HG03521 (cell line): ENCODE results near the gene BACH2.

Experiments used
- ATAC-seq: cut with Tn5 transposase; IDR thresholded peaks from one replicate; pipeline ENCODE4 v1.9.1; 2021; ENCODE audit warnings: mild to moderate bottlenecking, moderate library complexity; ENCODE audit not compliant: unreplicated experiment

Gene BACH2

DNA sequence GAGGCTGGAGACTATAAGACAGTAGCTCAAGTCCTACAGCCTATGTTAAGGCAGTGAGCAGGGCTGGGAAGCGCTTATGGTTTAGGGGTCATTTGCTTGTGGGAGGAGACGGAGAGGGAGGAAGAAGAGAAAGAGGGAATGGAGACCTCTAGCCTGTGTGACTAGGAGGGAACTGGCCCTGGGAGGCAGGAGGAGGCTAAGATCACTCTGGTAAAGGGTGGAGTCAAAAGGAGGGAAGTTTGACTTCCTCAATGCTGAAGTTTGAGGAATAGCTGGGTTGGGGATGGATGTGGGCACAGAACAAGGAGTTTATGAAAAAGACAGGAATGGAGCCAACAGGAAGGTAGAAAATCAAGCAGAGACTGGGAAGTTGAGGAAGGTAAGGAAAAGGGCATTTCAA is 6.4 kb upstream of the BACH2 start:
- no peak for ATAC-seq

DNA sequence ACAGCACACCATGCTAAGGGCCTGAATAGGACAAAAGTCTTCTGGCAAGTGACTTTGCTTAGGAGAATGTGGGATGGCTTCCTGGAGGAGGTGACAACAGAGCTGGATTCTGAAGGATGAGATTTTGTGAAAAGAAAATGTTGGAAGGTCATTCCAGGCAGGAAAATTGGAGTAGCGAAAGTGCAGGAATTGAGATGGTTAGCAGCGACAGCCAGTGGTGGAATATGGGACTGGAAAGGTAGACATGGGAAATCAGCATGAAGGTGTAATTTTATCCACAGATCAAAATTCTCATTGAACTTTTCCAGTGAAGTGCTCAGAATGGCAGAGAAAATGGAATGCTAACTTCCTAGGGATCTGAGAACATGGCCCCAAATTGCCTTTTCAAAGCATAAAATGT is 5.7 kb upstream of the BACH2 start:
- no peak for ATAC-seq

DNA sequence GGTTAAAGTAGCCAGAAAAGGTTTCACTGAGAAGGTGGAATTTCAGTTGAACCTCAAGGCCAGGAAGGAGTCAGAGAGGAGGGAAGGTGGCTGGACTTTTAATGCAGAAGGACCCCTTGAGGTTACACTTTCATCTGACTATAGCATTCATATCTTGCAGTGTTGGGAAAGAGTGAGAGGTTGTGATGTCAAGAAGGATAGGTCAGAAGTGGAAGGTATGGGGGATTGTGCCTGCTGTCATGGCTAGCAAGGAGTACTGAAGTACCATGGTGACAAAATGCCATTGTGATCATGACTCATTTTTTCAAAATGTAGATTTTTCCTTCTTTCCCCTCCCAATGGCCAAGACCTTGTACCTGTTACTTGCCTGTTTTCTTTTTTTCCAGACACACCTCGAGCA is 5.2 kb upstream of the BACH2 start:
- no peak for ATAC-seq

DNA sequence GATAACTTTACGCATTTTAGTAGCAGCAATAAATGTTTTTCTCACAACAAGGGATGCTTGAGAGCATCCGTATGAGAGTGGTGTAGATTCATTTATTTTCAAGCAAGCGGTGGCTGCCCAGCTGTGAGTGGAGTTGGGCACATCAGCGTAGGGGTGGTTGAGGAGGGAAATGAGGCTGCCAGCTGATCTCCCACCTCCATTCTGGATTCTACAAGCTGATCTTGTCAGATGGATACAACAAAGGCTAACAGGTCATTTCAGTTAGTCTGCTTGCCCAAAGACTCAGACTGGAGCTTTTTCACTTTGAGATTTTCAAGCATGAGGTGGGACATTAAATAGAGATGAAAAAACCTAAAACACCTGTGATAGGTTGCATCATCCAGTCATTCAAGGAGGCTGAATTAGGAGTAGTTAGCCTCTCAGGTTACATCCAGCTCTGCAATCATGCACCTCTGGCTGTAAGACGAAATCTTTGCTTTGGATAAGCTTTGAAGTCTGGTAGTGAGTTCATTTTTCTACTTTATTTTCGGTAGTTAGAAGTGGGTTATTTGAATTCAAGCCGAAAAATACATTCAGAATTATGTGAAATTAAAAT is 1.9 kb upstream of the BACH2 start:
- ATAC-seq: no peak

DNA sequence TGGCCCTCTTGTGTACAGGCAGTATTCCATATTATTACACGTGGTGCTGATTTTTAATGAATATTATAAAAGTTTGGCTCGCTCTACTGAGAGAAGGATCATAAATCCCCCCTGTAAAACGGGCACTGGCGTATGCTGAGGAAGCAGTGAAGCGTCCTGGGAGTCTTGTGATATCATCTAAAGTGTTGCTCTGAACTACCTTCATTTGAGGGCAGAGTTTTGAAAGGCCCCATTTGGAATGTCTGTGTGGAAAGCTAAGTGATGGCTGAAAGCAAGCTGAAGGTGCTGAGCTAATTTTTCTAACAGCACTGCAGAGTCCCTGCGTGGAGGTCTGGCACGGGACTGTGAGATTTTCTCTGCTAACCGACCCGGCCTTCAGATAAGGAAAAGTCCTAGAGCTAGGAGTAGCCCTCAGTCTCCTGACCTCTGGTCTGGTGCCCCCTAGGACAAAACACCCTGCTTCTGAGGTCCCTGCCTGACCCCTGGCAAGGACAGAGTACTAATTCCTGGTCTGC is 1.3 kb upstream of the BACH2 start:
- ATAC-seq: no peak

DNA sequence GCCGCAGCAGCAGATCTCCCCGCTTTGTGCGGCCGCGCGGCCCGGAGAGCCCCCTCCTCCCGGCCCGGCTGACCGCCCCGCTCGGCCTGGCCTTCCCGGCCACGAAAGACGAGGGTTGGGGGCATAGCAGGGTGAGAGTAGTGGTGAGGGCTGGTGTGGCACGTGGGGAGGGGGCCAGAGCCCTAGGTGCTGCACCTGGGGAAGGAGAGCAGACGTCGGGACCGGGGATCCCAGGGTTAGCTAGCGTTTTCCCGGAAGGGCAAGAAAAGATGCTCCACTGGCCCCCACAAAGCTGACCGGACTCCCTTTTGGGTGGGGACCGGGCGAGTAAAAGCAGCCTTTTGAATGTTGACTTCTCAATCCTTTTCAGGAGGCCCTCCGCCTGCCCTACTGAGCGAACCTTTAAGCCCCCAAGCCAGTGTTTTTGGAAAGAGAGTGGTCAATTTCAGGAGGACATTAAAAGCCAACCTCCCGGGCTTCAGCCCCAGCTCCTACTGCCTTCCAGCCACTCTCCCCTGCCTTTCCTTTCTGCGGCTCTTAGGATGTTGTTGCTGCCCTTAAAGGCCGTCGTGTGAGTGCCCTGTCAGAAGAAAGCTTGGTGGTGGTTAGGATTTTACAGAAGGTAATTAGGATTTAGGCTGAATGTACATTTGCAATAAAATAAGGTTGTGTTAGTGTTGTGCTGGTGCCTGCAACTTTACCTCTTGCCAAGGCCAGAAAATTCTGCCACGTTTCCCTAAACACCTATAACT is 648 bp upstream of the BACH2 start:
- ATAC-seq: no peak

DNA sequence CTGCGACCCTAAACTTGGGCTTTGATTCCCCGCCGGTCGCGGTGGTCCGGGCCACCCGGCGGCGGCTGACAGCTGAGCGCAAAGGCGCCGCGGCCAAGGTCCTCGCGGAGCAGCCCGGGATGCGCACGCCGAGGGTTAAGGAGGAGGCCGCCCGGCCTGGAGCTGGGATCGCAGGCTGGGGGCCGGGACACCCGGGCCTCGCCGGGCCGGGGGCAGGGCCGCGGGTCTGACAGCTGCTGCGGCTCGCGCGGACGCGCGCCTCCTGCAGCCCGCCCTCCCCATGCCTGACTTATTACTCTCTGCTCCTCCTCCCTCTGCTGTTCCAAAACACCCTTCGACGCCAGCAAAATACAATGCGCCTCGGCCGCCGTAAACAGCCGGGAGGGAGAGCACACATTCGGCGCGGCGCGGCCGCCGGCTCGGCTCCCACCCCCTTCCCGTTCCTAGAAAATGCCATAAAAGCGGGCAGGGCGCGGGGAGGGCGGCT is 746 bp downstream of the BACH2 start:
- ATAC-seq: peak; percentile 35

DNA sequence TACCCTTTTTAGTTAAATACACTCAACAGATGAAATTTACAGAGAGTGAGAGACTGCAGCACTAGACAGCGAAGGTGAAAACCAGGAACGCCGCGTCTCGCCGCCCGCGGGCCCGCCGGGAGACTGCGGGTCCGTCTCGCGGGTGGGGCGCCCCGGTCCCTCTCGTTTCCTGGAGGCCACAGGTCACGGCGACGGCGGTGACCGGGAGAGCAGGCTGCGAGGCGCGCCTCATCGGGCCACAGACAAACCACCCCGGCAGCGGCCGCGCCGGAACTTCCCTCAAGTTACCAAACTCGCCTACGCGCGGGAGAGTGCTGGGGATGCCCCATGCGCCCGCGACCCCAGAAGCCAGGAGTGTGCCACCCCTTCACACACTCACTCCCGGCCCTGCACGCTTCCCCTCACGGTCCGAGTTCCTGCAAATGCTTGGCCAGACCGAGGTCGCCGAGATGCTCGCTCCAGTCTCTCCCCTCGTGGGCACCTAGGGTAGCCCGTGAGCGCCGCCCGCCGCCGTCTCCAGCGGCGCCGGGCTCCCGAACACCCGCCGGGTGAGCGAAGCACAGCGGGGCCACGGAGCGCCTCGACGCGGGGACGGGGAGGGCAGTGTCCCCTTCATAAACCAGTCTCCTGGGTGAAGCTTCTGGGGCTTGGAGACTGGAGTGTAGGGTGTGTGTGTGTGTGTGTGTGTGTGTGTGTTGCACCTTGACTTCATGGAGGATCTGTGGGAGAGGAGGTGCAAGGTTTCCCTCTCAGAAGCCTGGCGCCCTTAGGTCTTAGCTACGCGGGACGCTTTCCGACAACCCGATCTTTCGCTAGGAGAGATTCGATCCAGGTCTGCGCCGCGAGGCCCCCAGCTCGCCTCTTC is 1.4 kb downstream of the BACH2 start:
- no peak for ATAC-seq

DNA sequence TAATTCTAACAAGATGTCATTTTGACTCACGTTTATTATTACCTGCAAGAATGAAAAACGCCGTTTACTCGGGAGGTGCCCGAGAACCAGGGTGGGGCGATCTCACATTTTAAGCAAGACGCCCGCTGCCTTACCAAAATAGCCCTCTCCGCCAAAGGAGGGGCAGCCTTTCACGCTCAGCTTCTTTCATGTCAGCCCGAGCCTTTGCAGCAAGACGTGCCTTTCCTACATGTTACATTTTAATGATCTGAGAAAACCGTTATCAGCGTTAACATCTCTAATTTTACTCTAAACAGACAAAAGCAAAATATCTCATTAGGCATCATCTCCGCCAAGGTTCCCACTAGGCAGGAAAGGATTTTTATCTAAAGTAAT is 2.0 kb downstream of the BACH2 start:
- ATAC-seq: no peak

DNA sequence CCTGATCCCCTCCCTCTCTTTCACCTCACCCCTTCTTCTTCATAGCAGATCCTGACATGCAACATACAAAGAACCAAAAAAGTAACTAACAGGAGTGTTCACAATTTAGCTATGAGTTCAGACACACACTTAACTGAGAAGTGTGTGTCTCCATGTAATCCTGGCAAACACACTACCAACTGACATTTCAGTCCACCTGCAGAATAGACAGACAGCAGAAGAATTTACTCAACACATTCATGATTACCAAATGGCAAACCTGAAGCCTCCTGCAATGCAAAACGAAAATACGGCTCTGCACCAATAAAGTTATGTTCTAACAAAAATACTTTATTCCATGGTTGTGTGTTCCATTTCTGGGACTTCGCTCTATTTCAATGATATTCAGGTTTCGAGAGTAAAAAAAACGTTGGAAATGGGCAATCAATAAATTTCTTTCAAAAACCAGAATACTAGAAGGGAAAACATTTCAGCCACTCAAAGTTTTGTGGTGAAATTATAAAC is 2.6 kb downstream of the BACH2 start:
- no peak for ATAC-seq

DNA sequence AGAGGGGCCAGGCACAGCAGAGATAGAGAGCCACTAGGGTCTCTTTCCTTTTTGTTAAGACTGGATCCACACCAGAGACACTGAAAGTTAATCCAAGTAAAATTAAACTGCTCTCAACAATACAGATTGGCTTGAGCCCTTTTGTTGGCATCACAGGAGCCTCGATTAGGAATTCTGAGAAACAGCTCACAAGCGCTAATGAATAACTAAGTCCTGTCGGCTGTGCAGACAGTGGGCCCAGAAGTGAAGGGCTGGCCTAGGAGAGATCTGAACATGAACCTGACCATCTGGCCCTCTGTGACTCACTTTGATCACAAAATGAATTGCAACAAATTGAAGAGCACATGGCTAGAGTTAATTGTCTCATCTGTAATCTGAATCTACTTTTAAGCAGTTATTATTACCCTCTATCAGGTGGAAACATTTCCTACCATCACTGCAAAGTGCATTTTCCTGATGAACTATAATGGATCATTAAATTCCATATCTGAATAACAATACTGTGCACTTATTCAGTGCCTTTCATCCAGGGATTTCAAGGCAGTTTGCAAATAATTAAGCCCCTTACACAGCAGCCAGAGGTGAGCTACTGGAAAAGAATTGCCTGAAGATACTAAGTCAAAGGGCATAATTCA is 3.2 kb downstream of the BACH2 start:
- no peak for ATAC-seq

DNA sequence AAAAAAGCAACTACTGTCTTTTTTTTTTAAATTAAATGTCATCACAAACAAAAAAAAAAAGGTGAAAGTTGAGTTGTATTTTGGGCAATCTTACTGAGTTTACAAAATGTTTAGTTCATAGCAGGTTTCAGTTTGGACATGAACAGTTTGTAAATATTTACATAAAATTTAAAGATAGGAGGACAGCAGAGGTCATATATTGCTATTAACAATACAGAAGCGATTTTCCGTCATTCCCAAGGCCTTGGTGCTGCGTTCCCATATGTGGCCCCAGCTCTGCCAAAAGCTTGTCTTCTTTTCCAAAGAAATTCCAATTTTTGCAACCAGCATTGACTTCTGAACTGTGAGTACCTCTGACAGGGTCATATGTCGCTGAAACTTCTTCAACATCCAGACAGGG is 5.1 kb downstream of the BACH2 start:
- no peak for ATAC-seq

DNA sequence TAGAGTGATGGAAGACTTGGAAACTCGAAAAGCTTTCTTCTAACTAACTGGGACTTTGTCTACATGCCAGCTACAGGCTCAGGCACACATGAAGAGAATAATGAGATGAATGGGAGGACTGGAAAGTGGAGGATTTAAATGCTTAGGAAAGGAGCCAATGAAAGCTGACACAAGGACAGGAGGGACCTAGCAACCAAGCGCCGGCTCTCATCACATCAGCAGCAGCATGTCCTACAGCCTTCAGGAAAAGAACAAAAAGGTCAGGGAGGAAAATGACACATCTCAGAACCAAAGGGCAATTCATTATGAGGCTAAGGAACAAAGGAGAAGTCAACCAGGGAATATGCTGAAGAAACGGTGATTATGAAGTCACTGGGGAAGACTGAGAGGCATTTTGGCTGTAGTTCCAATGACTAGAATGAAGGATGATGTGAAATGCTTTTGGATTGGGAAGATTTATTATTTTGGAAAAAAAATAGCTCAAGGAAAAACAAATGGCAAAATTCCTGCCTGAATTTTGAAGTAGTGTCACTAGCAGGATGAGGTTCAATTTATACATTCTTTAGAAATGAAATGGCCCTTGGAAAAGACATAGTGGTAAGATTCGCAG is 5.7 kb downstream of the BACH2 start:
- no peak for ATAC-seq

DNA sequence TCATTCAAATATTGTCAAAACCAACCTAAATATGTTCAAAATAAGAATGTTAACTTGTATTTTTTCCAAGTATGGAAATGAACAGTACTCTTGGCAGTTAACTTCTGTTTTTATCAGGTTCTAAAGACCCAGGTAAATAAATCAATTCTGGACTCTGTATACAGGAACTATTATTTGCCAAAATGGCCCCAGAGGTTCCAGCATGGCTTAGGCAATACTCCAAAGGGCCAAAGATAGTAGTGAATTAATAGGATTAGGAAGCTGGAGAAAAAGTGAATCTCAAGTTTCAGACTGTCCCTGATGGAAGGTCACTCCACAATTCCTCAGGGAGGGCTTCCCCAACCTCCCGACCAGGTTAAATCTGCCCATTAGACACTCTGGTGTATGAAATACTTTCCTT is 6.7 kb downstream of the BACH2 start:
- ATAC-seq: no peak

DNA sequence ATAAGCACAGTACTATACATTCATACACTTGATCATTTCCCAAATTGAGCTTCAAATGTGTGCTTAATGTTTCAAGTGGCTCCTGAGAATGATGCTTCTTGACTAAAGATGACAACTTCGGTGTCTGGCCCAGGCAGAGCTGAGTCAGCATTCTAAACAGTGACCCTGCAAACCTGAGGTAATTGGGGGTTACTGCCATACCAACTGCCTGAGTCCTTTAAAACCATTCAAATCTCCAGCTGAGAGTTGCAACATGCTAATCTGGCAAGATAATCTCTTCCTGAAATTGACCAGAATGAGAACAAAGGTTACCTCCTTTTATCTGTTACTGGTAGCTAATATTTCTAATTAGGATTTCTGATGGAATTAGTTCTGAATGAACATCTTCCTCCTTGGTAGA is 8.2 kb downstream of the BACH2 start:
- ATAC-seq: no peak

DNA sequence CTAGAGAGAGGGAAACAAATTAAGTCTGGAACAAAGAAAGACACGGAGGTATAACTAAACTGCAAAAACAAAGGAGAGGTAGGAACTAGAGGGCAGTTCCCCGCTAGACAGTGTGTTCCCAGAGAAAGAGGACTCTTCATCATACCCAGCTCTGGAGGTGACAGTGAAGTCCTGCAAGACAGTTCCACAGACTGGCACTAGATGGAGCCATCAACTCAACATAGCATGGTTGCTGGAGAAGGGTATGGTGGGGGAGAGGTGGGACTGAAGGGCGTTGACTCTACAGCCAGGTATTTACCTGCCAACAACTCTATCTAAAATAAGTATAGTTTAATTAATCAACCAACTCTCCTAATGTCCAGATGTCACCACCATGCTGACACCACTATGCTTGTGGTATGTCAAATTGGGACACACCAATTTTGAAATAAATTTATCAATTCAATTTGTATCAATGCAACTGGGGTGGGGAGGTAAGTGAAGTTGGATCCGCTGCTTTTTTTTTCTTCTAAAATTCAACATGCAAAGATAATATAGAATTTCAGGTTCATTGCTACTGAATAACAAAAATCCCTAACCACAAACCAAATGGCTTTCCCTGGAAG is 9.7 kb downstream of the BACH2 start:
- ATAC-seq: no peak

DNA sequence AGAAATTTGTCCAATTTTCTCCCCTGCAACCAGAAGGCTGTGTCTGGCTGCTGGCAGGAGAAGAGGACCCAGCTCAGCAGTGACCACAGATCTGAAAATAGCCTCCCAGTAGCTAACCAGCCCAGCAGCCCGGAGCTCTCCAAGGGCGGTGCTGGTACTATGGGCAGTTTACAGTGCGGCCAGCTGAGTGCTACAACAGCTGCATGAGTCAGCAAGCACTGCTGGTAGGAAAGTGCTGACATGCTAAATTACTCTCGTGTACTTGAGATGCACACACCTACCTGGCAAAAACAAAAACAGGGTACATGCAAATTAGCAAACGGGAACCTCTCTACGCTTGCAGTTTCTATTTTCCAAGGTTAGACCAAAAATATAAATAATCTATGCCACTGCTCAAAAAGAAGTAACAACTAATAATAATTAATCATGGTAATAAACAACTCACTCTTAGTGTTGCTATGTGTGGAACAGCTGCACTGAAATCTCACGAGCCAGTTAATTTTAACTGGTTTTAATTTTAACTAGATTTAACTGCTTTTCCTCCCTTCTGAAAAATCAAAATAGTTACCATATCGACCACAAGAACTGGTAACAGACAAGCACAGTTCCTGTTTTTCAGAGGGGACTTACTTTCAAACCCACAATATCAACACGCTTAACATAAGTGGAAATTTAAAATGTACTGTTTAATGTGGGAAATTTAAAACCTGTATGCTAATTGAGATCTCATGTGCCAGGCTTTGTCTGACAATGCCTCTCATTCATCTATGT is 10.8 kb downstream of the BACH2 start:
- ATAC-seq: peak; percentile 61

DNA sequence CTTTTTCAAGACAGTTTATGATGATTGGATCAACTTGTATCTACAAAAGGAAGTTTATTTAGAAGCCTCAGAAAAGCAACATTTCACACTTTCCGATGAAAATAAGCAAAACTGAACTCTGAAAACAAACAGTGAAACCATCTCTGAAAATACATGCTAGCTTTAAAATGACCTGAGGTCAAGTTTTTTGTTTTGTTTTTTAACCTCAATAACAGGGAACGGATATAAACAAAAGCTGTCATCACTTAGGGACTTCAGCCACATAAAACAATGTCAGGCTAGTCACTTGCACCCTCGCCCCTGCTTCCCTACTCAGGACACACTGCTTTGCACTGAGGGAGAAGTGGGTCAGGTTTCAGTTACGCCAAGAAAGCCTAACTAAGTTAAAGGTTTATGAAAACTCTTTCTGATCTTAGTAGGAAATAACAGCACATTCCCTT is 11.6 kb downstream of the BACH2 start:
- ATAC-seq: peak; percentile 38
